ENCODE data around the gene CACNA2D3.

The CACNA2D3 gene

GRCh38 chr3:54845551-54845950, 723.2 kb downstream of the CACNA2D3 start:
- Histone ChIP-seq H3K36me3 (ENCODE audit: control insufficient read depth, insufficient read depth, low read length) (no peaks in the 10 kb centered on the region), H3K27me3 (ENCODE audit: control insufficient read depth, insufficient read depth, low read length) (no peaks in the 10 kb centered on the region), H3K4me3 (ENCODE audit: low read depth, low read length) (no peak overlapping the region), H3K4me2 (ENCODE audit: low read length) (no peak overlapping the region), H3K9ac (no peak overlapping the region), H3K4me1 (no peaks in the 10 kb centered on the region), H3K9me3 (ENCODE audit: control insufficient read depth, low read length) (no peaks in the 10 kb centered on the region), H3K79me2 (no peaks in the 10 kb centered on the region), H3K27ac (no peak overlapping the region), H2AFZ (no peak overlapping the region)
- TF ChIP-seq CTCF (IDR thresholded peaks at IDR 0.05), result no peak

DNA sequence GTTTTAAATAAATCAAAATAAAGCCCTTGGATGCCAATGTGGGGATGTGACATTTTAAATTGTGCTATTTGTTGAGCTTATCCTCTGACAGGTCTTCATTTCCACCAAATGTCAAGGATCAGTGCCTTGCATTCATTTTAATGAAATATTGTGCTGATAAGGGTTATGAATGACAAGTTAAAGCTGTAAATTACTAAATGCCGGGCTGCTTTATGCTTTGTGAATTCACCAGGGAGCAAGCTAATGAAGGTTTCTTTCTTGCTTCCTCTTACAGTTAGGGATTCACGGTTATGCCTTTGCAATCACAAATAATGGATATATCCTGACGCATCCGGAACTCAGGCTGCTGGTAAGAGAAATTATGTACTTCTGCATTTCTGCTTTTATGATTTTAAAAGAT, 723.8 kb downstream of the CACNA2D3 start:
- Histone ChIP-seq H3K27ac (no peak overlapping the region), H3K4me2 (ENCODE audit: low read length) (no peak overlapping the region), H3K4me1 (no peaks in the 10 kb centered on the region), H2AFZ (no peak overlapping the region), H3K79me2 (no peaks in the 10 kb centered on the region), H3K36me3 (ENCODE audit: control insufficient read depth, insufficient read depth, low read length) (no peaks in the 10 kb centered on the region), H3K9ac (no peak overlapping the region), H3K27me3 (ENCODE audit: control insufficient read depth, insufficient read depth, low read length) (no peaks in the 10 kb centered on the region), H3K9me3 (ENCODE audit: control insufficient read depth, low read length) (no peaks in the 10 kb centered on the region), H3K4me3 (ENCODE audit: low read depth, low read length) (no peak overlapping the region)
- TF ChIP-seq CTCF (IDR thresholded peaks at IDR 0.05), result no peak

- Histone ChIP-seq H3K27me3 (ENCODE audit: control insufficient read depth, insufficient read depth, low read length) (no peaks in the 10 kb centered on the region), H3K4me3 (ENCODE audit: low read depth, low read length) (no peak overlapping the region), H3K27ac (no peak overlapping the region), H3K36me3 (ENCODE audit: control insufficient read depth, insufficient read depth, low read length) (no peaks in the 10 kb centered on the region), H3K79me2 (no peaks in the 10 kb centered on the region), H2AFZ (no peak overlapping the region), H3K9ac (no peak overlapping the region), H3K4me2 (ENCODE audit: low read length) (no peak overlapping the region), H3K4me1 (no peaks in the 10 kb centered on the region), H3K9me3 (ENCODE audit: control insufficient read depth, low read length) (no peaks in the 10 kb centered on the region)
- TF ChIP-seq CTCF (IDR thresholded peaks at IDR 0.05), result no peak
Measured at GRCh38 chr3:54847361-54847760, 725.0 kb downstream of the CACNA2D3 start.

DNA sequence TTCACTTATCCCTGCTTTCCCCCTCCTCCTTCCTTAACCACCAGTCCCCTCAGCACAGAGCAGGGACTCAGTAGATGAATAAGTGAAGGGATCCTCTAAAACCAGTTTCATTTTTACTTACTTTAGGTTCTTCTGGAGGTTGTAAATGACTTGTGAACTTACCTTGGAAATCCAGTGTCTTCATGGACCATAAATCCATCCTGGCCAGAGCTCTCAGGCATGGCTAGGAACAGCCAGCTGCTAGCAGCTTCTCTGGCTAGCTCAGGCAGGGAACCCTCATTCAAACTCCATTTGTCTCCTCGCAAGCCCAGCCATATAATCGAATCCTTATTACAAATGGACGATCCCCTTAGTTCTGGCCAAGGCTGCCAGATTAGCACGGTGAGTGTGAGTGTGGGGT, 727.0 kb downstream of the CACNA2D3 start:
- no peak overlapping the region for H3K9ac ChIP-seq
- no peaks in the 10 kb centered on the region for H3K79me2 ChIP-seq
- no peak overlapping the region for H2AFZ ChIP-seq
- H3K27ac ChIP-seq, result no peak overlapping the region
- H3K4me1 ChIP-seq, result peaks cover 8% of the 10 kb centered on the region
- H3K9me3 ChIP-seq (ENCODE audit: control insufficient read depth, low read length), result no peaks in the 10 kb centered on the region
- no peak overlapping the region for H3K4me3 ChIP-seq (ENCODE audit: low read depth, low read length)
- no peaks in the 10 kb centered on the region for H3K36me3 ChIP-seq (ENCODE audit: control insufficient read depth, insufficient read depth, low read length)
- no peak for TF ChIP-seq CTCF (IDR thresholded peaks at IDR 0.05)
- H3K4me2 ChIP-seq (ENCODE audit: low read length), result no peak overlapping the region
- H3K27me3 ChIP-seq (ENCODE audit: control insufficient read depth, insufficient read depth, low read length), result no peaks in the 10 kb centered on the region

DNA sequence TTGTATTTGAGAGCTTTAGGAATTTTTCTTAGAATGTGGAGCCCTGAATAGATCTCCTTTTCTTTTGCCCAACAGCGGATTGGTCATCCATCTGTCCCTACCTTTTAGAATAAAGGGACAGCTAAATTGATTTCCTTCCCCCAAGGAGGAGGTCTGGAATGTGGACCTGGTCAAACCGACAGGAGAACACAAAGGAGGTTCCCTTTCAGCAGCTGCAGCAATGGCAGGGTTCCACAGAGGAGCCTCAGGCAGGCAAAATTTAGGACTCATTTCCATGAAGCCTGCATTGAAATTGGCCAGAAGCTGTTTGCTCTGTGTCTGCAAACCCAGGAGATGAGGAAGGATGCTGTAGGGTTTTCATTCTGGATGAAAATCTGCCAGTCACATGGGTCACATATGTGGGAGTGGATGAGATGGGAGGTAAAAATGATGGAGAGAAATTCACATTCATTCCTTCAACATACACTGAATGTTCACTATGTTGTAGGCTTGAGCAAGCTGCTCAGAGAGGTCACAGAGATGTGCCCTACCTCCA, 728.2 kb downstream of the CACNA2D3 start:
- Histone ChIP-seq H3K4me2 (ENCODE audit: low read length) (no peak overlapping the region), H3K27ac (no peak overlapping the region)
- no peak for TF ChIP-seq CTCF (IDR thresholded peaks at IDR 0.05)

More for the DNA sequence above, 728.2 kb downstream of the CACNA2D3 start:
- Histone ChIP-seq H3K4me1 (peaks cover 8% of the 10 kb centered on the region), H3K79me2 (no peaks in the 10 kb centered on the region), H3K9ac (no peak overlapping the region), H3K4me3 (ENCODE audit: low read depth, low read length) (no peak overlapping the region), H3K9me3 (ENCODE audit: control insufficient read depth, low read length) (no peaks in the 10 kb centered on the region), H3K36me3 (ENCODE audit: control insufficient read depth, insufficient read depth, low read length) (no peaks in the 10 kb centered on the region), H2AFZ (no peak overlapping the region), H3K27me3 (ENCODE audit: control insufficient read depth, insufficient read depth, low read length) (no peaks in the 10 kb centered on the region)

All from parathyroid adenoma (tissue), 2 donors.